ENCODE data around the gene TNFRSF18. TPM values are rescaled to one million over a fixed set of nuclear protein-coding genes. Genes with fewer than 3 reads are reported as not detected.

Gene TNFRSF18
- total and polyA plus RNA-seq, 2 experiments from 2014 or later: 1.3 TPM; not detected in 1

DNA sequence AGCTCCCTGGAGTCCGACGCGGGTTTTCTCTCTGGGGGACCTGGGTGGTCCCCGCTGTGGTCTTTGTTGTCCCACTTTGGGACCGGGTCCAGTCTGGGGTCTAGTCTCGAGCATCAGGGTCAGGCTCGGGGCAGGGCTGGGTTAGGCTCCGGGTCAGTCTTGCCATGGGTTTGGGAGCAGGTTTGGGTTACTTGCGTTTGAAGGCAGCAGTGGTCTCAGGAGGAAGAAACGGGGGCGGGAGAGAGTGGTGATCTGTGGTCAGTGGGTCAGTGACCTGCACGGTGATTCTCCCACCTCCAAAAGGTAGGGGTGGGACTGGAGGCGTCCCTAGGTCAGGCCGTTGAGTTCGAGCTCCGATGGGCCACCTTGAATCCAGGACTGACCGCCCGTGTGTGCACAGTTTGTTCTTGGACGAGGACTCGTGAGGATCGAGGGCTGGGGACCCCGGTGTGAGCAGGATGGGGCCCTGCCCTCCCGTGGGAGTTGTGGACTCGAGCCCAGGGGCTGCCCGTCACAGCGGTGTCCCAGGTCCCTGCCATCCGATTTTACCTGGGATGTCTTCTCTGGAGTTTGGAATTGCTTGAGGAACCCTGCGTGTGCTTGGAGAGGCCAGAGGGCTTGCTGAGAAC, 27.9 kb upstream of the TNFRSF18 start:
- 96% methylated on average over 27 of the region's 28 CpGs for WGBS (ENCODE audit: low lambda C conversion rate, missing lambda C conversion rate)
- H3K27me3 ChIP-seq: no peaks in the 10 kb centered on the region
- H3K4me2 ChIP-seq: no peak overlapping the region
- H3K27ac ChIP-seq: no peak overlapping the region
- H2AFZ ChIP-seq: no peak overlapping the region
- no peaks in the 10 kb centered on the region for H3K36me3 ChIP-seq (replicated peaks; ENCODE audit: insufficient read depth, low read depth)
- DNase-seq (ENCODE audit: low spot score): no peak
- H3K4me1 ChIP-seq (ENCODE audit: insufficient read depth): peaks cover 43% of the 10 kb centered on the region
- H4K20me1 ChIP-seq (ENCODE audit: insufficient read depth, poor library complexity, severe bottlenecking): peaks cover 13% of the 10 kb centered on the region
- H3K9me2 ChIP-seq (replicated peaks; ENCODE audit: insufficient read depth): no peaks in the 10 kb centered on the region
- no peak for TF ChIP-seq EZH2 (IDR thresholded peaks at IDR 0.05; ENCODE audit: borderline replicate concordance)
- TF ChIP-seq EZH2phosphoT487 (IDR thresholded peaks at IDR 0.05; ENCODE audit: low read depth, severe bottlenecking, unreplicated experiment): no peak
- TF ChIP-seq, protein P1, sequence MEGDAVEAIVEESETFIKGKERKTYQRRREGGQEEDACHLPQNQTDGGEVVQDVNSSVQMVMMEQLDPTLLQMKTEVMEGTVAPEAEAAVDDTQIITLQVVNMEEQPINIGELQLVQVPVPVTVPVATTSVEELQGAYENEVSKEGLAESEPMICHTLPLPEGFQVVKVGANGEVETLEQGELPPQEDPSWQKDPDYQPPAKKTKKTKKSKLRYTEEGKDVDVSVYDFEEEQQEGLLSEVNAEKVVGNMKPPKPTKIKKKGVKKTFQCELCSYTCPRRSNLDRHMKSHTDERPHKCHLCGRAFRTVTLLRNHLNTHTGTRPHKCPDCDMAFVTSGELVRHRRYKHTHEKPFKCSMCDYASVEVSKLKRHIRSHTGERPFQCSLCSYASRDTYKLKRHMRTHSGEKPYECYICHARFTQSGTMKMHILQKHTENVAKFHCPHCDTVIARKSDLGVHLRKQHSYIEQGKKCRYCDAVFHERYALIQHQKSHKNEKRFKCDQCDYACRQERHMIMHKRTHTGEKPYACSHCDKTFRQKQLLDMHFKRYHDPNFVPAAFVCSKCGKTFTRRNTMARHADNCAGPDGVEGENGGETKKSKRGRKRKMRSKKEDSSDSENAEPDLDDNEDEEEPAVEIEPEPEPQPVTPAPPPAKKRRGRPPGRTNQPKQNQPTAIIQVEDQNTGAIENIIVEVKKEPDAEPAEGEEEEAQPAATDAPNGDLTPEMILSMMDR (IDR thresholded peaks at IDR 0.05; ENCODE audit: poor library complexity): no peak
- no peaks in the 10 kb centered on the region for H3K9me3 ChIP-seq (ENCODE audit: low read depth)
- H3K79me2 ChIP-seq: peaks cover 40% of the 10 kb centered on the region
- no peak overlapping the region for H3K4me3 ChIP-seq

DNA sequence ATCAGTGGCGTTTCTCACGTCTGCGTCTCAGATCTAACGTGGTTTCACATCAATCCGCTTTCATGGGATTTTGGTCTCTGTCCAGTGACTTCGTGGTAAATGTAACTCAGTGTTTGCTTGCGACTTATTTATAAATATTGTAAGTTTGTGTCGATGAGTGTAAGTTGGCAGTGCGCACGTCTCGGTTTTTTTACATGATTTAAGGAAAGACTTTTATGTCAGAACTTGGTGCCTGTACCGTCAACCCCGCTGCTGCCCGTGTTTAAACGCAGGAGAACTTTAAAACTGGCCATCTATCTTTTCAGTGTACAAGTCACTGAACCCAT, 27.1 kb upstream of the TNFRSF18 start:
- Histone ChIP-seq H3K9me2 (replicated peaks; ENCODE audit: insufficient read depth) (no peaks in the 10 kb centered on the region), H2AFZ (no peak overlapping the region), H3K4me3 (no peak overlapping the region), H3K9me3 (ENCODE audit: low read depth) (no peaks in the 10 kb centered on the region), H3K4me2 (peak overlapping the region; percentile 63), H3K27me3 (no peaks in the 10 kb centered on the region), H4K20me1 (ENCODE audit: insufficient read depth, poor library complexity, severe bottlenecking) (peaks cover 13% of the 10 kb centered on the region), H3K79me2 (peaks cover 48% of the 10 kb centered on the region), H3K36me3 (replicated peaks; ENCODE audit: insufficient read depth, low read depth) (no peaks in the 10 kb centered on the region), H3K27ac (no peak overlapping the region), H3K4me1 (ENCODE audit: insufficient read depth) (peaks cover 42% of the 10 kb centered on the region)
- WGBS (ENCODE audit: low lambda C conversion rate, missing lambda C conversion rate): 94% methylated on average over 15 of the region's 15 CpGs
- TF ChIP-seq EZH2phosphoT487 (IDR thresholded peaks at IDR 0.05; ENCODE audit: low read depth, severe bottlenecking, unreplicated experiment) (no peak), EZH2 (IDR thresholded peaks at IDR 0.05; ENCODE audit: borderline replicate concordance) (no peak)
- TF ChIP-seq, protein P1 (IDR thresholded peaks at IDR 0.05; ENCODE audit: poor library complexity): no peak
- no peak for DNase-seq (ENCODE audit: low spot score)

DNA sequence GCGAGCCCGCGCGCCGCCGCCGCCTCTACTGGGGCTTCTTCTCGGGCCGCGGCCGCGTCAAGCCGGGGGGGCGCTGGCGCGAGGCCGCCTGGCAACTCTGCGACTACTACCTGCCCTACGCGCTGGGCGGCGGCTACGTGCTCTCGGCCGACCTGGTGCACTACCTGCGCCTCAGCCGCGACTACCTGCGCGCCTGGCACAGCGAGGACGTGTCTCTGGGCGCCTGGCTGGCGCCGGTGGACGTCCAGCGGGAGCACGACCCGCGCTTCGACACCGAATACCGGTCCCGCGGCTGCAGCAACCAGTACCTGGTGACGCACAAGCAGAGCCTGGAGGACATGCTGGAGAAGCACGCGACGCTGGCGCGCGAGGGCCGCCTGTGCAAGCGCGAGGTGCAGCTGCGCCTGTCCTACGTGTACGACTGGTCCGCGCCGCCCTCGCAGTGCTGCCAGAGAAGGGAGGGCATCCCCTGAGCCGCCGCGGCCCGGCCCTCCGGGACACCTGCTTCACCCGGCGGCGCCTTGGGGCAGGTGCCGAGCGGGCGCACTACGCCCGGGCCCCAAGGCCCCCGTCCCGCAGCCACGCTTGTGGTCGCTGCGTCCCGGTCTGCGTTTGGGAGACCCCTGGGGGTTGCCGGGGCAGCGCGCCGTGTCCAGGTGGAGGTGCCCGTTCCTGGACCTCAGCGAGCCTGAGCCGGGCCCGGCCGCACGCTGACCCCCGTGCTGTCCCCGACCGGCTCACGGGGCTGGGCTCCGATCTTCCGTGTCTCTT, 26.6 kb upstream of the TNFRSF18 start:
- Histone ChIP-seq H3K79me2 (peaks cover 53% of the 10 kb centered on the region), H3K27ac (no peak overlapping the region), H4K20me1 (ENCODE audit: insufficient read depth, poor library complexity, severe bottlenecking) (peaks cover 13% of the 10 kb centered on the region), H3K36me3 (replicated peaks; ENCODE audit: insufficient read depth, low read depth) (no peaks in the 10 kb centered on the region), H3K4me1 (ENCODE audit: insufficient read depth) (peaks cover 36% of the 10 kb centered on the region), H3K4me3 (no peak overlapping the region), H3K9me2 (replicated peaks; ENCODE audit: insufficient read depth) (no peaks in the 10 kb centered on the region), H3K27me3 (no peaks in the 10 kb centered on the region), H2AFZ (no peak overlapping the region), H3K9me3 (ENCODE audit: low read depth) (no peaks in the 10 kb centered on the region), H3K4me2 (peak overlapping the region; percentile 63)
- TF ChIP-seq EZH2 (IDR thresholded peaks at IDR 0.05; ENCODE audit: borderline replicate concordance) (no peak), EZH2phosphoT487 (IDR thresholded peaks at IDR 0.05; ENCODE audit: low read depth, severe bottlenecking, unreplicated experiment) (no peak)
- TF ChIP-seq, protein P1 (IDR thresholded peaks at IDR 0.05; ENCODE audit: poor library complexity): no peak
- DNase-seq (ENCODE audit: low spot score): no peak
- over 99% methylated on average over 71 of the region's 98 CpGs for WGBS (ENCODE audit: low lambda C conversion rate, missing lambda C conversion rate)

All from hepatocyte (in vitro differentiated cells).